RWPE2 (cell line): Measurements from ENCODE around the gene VPS41.

Source experiments
- ATAC-seq: fragments of 200-7000 bp; cut with Tn5 transposase; 3 replicates; pipeline ENCODE4 v1.9.1; 2021; ENCODE audit warnings: low read depth
- DNase-seq: peaks from one replicate; pipeline ENCODE4 v3.0.0-alpha.2; 2020; ENCODE audit warnings: low spot score
- H3K27ac ChIP-seq: fragments of 450-650 bp; 2 replicates; pipeline ENCODE4 v1.5.1; 2017; ENCODE audit warnings: mild to moderate bottlenecking; ENCODE audit not compliant: poor library complexity, severe bottlenecking
- H3K27me3 ChIP-seq: fragments of 250-450 bp; sonication (Bioruptor Pico); 2 replicates; pipeline ENCODE4 v1.5.1; 2021; ENCODE audit warnings: mild to moderate bottlenecking, moderate library complexity; ENCODE audit not compliant: insufficient read depth, poor library complexity, severe bottlenecking
- H3K36me3 ChIP-seq: fragments of 250-450 bp; sonication (Bioruptor Pico); 2 replicates; pipeline ENCODE4 v1.5.1; 2020; ENCODE audit warnings: low read depth, mild to moderate bottlenecking, moderate library complexity
- H3K4me1 ChIP-seq: fragments of 250-450 bp; sonication (Bioruptor Pico); 2 replicates; pipeline ENCODE4 v1.5.1; 2021; ENCODE audit warnings: mild to moderate bottlenecking, moderate library complexity; ENCODE audit not compliant: insufficient read depth, poor library complexity, severe bottlenecking
- H3K4me3 ChIP-seq: fragments of 250-450 bp; sonication (Bioruptor Pico); 2 replicates; pipeline ENCODE4 v1.5.1; 2021; ENCODE audit warnings: mild to moderate bottlenecking, moderate library complexity; ENCODE audit not compliant: severe bottlenecking
- H3K9me3 ChIP-seq: fragments of 250-450 bp; sonication (Bioruptor Pico); 2 replicates; pipeline ENCODE4 v1.5.1; 2021; ENCODE audit warnings: mild to moderate bottlenecking, moderate library complexity; ENCODE audit not compliant: severe bottlenecking
- CTCF ChIP-seq: fragments of 450-650 bp; IDR thresholded peaks from one replicate; pipeline ENCODE4 v1.5.1; 2017; ENCODE audit warnings: mild to moderate bottlenecking, moderate library complexity; ENCODE audit not compliant: poor library complexity, severe bottlenecking

The VPS41 gene

GRCh38 chr7:38908759-38909335 lies at the start of gene VPS41:
Gene VPS41, minus strand, starts transcription at chr7:38909191. Its CDS starts 17 bp downstream, at chr7:38909174.
- ATAC-seq (peak; percentile 98), DNase-seq (peak; percentile 75)
- Histone ChIP-seq H3K4me3 (peak within 1 kb of the TSS; percentile 92), H3K27me3 (no peaks in the 10 kb centered on the region), H3K27ac (no peak within 1 kb of the TSS), H3K9me3 (no peaks in the 10 kb centered on the region), H3K36me3 (no peaks in the 10 kb centered on the region; the same call in 1 of the 2 replicates), H3K4me1 (peaks cover 3% of the 10 kb centered on the region)
- TF ChIP-seq CTCF, result no peak

DNA sequence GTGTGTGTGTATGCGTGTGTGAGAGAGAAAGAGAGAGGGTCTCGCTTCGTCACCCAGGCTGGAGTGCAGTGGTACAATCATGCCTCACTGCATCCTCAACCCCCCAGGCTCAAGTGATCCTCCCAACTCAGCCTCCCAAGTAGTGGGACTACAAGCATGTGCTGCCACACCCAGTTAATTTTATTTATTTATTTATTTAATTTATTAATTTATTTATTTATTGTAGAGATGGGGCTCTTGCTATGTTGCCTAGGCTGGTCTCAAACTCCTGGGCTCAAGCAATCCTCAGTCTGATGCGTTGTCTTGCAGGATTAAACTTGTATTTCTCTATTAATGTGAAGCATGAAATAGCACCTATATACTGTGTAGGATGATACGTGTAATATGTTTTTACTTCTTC lies 46.9 kb upstream of the VPS41 start:
- Histone ChIP-seq H3K27me3 (peaks cover 3% of the 10 kb centered on the region), H3K4me1 (no peaks in the 10 kb centered on the region), H3K9me3 (no peaks in the 10 kb centered on the region), H3K4me3 (no peak overlapping the region), H3K36me3 (no peaks in the 10 kb centered on the region), H3K27ac (no peak overlapping the region)
- no peak for DNase-seq
- ATAC-seq, result no peak
- TF ChIP-seq CTCF, result no peak

- Histone ChIP-seq H3K36me3 (no peaks in the 10 kb centered on the region), H3K27me3 (peaks cover 3% of the 10 kb centered on the region), H3K4me1 (no peaks in the 10 kb centered on the region), H3K4me3 (no peak overlapping the region), H3K9me3 (no peaks in the 10 kb centered on the region), H3K27ac (no peak overlapping the region)
- DNase-seq (no peak), ATAC-seq (no peak)
- no peak for TF ChIP-seq CTCF
Observed at GRCh38 chr7:38953971-38954370, 45.0 kb upstream of the VPS41 start.

GRCh38 chr7:38953227-38953626 lies 44.2 kb upstream of the VPS41 start:
- no peaks in the 10 kb centered on the region for H3K36me3 ChIP-seq
- H3K27me3 ChIP-seq, result peaks cover 3% of the 10 kb centered on the region
- TF ChIP-seq CTCF, result no peak
- ATAC-seq (no peak), DNase-seq (no peak)
- no peaks in the 10 kb centered on the region for H3K4me1 ChIP-seq
- H3K27ac ChIP-seq, result no peak overlapping the region
- H3K9me3 ChIP-seq, result no peaks in the 10 kb centered on the region
- no peak overlapping the region for H3K4me3 ChIP-seq

DNA sequence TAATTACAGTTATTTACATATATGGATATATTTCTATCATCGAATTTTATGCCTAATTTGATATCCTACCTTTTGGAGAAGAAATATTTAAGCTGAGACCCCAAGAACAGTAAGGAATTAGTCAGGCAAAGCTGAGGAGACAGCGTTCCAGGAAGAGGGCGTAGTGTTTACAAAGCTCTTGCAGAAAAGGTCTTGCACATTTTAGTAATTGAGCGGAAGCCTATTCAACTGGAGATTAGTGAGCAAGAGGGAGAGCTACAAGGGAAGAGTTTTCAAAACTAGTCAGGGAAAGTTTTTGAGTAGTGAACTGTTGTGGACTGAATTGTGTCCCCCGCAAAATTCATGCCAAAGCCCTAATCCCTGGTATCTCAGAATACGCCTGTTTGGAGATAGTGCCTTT lies 42.2 kb upstream of the VPS41 start:
- H3K36me3 ChIP-seq, result no peaks in the 10 kb centered on the region
- H3K27ac ChIP-seq, result no peak overlapping the region
- H3K27me3 ChIP-seq, result no peaks in the 10 kb centered on the region
- ATAC-seq, result no peak
- no peaks in the 10 kb centered on the region for H3K9me3 ChIP-seq
- no peak overlapping the region for H3K4me3 ChIP-seq
- H3K4me1 ChIP-seq, result no peaks in the 10 kb centered on the region
- no peak for DNase-seq
- TF ChIP-seq CTCF, result no peak
